HL-60/S4 (cell line): ENCODE results near the gene KCNJ18.
"Not testable (repeated sequence)": the region's sequence is repeated elsewhere in the genome, so short reads cannot be mapped to it uniquely, and the experiment has no call there.

Source experiments
- in situ Hi-C: fragments of 300-500 bp; cut with MboI; formaldehyde crosslinking; loops from 2 replicates; pipeline ENCODE4 v1.14.3; 2022; ENCODE audit warnings: low sequenced_read_pairs

The KCNJ18 gene

DNA sequence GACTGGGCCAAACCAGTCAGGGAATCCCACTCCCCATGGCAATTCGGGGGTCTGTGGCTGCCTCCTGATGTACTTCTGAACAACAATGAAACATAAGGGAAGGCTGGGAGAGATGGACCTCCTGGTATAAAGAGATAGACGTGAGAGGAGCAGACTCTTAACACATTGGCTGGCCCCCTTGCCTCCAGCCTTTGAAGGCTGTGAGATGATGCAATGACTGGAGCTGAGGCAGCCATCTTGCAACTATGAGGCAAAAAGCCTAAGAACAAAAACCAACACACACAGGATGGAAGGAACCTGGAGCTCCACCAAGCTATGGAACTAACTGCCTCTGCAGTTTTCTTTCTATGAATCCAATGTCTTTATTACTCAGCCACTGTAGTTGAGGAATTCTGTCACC lies 58.8 kb downstream of the KCNJ18 start:
- in situ Hi-C loops: not testable (repeated sequence)
